GM10847 (cell line): ENCODE measurements around the gene ZNF576.
A peak's percentile ranks its signal among the peaks of the same experiment; 100 is the strongest.

Source experiments
- POLR2A ChIP-seq: IDR thresholded peaks from 2 replicates; pipeline ENCODE4 v1.6.1; 2011; ENCODE audit not compliant: insufficient read length; ENCODE audit errors: extremely low read depth

ZNF576 gene

DNA sequence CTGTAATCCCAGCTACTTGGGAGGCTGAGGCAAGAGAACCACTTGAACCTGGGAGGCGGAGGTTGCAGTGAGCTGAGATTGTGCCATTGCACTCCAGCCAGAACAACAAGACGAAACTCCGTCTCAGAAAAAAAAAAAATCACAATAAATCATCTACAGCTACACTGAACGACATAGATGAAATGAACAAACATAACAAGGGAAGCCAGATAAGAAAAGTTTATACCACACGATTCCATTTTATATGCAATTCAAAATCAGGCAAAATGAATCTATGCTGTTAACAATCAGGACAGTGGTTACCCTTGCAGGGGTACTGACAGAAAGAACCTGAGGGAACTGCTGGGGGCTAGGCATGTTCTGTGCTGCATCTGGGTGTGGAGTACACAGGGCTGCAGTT, 26.7 kb upstream of the ZNF576 start:
- no peak for TF ChIP-seq POLR2A

DNA sequence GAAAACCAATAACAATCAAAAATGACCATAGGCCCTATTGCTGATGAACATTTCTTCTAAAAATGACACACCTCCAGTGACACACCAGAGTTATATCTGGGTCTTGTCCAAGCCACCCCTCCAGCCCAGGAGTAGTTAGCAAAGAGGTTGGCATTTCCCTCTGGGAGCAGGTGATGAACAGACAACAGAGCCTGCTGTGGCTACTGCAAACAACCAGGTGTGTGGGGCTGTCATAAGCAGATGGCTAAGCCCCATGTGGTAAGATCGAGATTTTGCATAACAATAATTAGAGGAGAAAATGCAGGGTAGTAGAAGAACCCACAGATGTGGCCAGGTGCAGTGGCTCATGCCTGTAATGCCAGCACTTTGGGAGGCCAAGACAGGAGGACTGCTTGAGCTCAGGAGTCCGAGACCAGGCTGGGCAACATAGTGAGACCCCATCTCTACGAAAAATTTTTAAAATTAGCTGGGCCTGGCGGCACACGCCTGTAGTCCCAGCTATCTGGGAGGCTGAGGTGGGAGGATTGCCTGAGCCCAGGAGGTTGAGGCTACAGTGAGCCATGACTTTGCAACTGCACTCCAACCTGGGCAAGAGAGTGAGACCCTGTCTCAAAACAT, 26.1 kb upstream of the ZNF576 start:
- no peak for TF ChIP-seq POLR2A

DNA sequence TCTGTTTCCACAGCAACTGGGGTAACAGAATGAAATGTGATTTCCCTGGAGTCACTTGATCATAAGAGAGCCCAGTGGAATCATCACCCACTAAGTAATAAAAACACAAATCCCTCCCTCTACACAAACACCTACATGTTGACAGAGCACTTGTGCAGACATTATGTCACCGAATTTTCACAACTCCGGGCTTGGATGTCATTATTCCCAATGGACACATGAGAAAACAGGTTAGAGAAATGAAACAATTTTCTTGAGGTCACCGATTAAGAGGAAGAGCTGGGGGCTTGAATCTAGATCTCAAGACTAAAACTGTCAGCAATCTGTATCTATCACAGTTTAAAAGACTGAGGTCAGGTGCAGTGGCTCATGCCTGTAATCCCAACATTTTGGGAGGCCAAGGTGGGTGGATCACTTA, 24.2 kb upstream of the ZNF576 start:
- TF ChIP-seq POLR2A, result no peak

DNA sequence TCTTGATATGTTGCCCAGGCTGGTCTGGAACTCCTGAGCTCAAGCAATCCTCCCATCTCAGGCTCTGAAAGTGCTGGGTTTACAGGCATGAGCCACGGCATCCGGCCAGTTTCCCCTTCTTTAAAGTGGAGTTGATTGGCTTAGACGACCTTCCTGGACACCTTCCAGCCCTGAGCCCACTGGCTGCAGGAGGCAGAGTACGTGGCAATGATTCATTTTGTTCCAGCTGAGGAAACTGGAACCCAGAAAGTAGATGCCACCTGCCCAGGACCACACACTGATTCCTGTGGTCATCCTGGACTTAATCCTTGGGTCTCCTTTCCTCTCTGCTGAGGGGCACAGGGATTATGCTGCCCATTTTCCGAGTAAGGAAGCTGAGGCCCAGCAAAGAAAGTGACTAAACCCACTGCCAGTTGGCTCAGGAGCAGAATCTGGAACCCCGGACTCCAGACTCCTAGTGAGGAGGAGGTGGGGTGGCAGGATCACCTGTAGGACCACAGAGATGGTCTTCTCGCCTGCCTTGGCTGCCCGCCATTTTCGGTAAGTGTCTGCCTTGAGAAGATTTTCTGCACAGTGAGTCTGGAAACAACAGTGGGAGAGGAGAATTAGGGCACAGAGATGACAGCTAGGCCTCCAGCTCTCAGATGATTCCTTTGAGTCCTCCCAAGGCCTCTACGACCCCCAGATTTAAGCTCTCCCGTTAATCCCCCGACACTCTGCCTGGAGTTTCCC, 21.8 kb upstream of the ZNF576 start:
- TF ChIP-seq POLR2A, result no peak

DNA sequence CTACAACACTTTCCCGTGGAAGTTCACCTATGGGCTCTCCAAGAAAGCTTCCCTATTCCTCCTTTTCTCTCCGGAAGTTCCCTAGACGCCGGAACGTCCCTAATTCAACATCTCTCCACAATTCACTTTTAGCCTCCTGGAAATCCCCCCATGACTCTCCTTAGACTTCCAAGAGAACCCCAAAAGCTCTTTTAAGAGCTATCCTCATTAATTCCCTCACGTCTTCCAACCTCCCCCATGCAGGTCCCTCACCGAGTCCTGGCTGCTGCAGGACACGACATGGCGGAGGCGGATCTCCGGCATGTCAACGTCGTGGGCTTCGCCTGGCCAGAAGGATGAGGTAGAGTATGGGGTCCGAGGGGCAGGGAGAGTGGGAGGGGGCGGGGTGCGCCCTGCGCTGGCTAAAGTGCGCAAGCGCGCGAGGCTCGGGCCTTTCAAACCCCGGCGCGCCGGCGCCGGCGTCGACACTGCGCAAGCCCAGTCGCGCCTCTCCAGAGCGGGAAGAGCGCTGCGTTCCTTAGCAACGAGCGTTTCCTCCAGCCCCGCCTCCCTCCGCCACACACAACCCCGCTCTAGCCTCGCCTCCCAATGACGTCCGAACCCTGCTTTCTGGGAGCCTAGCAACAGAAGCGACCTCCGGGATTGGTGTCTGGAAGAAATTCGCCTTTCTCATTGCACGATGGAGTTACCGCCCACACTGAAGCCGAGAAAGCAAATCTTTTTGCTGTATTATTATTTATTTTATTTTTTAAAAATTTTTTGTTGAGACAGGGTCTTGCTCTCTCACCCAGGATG, 21.0 kb upstream of the ZNF576 start, which contains the start of the genes PINLYP and XRCC1:
Gene PINLYP, plus strand, starts transcription at position 646 of the 795 bp plus-strand sequence. CDS start 1,391 bp downstream, outside the sequence.
Gene XRCC1, minus strand, starts transcription at position 372 of the 795 bp plus-strand sequence. Its CDS starts 69 bp downstream, at position 303.
- TF ChIP-seq POLR2A, result peak; percentile 30

DNA sequence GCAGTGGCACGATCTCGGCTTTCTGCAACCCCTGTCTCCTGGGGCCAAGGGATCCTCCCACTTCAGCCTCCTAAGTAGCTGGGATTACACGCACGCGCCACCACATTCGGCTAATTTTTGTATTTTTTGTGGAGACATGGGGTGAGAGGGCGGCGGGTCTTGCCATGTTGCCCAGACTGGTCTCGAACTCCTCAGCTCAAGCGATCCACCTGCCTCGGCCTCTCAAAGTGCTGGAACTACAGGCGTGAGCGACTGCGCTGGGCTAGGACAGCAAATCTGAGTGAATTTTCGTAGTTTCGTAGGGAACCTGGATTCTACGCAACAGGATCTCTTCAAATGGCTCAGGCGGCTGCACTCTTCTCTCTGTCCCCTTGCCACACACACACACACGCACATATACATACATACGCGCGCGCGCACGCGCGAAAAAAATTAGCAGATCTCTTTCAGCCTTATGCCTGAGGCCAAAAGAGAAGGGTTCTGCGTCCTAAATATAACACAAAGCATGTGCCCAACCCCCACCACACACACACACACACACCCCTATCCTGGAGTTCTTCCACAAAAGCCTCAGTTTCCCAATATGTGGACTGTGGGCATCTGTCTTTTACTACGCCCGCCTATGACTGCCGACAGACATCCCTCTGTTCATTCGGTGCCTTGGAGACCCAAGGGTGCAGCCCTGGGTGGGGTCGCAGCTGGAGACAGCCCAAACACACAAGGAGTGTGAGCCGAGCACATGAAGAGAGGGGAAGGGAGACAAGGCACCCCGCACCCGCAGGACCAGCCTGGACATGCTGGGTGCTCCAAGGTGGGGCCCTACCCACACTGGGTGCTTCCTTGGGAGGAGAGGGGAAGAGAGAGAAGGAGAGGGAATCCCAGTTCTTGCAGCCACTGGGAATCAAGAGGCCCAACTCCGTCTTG, 20.2 kb upstream of the ZNF576 start:
- no peak for TF ChIP-seq POLR2A

DNA sequence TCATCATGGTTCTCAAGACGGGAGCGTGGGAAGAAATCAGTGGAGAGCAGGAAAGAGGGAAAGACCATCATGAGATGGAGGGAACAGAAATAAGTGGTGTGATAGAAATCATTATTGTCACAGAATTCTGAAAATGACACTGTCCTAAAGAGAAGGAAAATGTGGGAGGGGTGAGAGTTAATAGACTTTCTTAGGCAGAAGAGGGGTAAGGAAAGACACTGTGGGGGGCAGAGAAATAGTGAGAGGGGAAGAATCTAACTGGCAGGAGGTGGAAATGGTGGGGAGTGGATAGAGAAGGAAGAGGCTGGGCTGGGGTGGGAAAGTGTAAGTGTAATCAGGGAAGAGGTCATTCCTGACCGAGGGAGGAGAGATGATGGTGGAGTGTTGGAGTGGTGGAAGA, 17.6 kb upstream of the ZNF576 start:
- TF ChIP-seq POLR2A, result no peak

DNA sequence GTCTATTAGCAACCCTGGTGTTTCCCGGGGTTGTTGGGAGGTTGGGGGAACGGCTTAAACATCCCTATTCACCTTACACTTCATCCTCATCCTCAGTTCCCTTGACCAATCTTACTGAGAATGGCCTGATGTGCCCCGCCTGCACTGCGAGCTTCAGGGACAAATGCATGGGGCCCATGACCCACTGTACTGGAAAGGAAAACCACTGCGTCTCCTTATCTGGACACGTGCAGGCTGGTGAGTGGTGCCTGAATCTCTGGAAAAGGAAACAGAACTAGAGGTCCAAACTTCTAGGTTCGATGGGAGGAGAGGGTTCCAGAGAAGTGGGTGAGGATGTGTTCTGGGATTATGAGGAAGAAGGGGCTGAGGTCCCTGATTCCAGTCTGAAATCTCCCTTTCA, 14.9 kb upstream of the ZNF576 start:
- TF ChIP-seq POLR2A, result no peak

DNA sequence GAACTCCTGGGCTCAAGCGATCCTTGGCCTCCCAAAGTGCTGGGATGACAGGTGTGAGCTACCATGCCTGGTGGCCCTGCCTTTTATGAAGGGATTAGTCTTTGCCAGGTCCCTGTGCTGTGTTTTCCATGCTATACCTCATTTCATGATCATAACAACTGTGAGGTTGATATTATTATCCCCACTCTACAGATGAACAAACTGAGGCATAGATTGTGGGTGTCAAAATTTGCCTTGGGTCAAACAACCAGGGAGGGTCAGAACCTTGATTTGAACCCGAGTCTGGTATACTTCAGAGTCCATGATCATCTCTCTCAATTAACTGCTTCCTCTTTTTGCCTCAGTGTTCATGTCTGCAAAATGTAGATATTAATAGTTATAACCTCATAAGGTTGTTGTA, 13.9 kb upstream of the ZNF576 start:
- TF ChIP-seq POLR2A, result no peak

DNA sequence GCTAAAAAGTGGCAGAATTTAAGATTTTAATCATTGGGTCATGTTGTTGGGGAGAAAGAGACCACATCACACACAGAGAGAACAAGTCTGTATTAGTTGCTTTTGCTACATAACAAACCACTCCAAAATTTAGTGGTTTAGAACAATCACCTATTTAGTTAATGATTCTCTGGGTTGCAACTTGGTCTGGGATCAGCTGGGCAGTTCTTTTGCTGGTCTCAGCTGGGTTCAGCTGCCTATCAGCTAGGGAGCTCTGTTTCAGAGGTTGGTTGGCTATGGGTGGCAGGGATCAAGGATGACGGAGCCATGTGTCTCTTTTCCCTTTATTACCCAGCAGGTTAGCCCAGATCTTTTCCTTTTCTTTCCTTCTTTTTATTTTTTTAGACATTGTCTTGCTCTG, 11.9 kb upstream of the ZNF576 start:
- TF ChIP-seq POLR2A, result no peak

DNA sequence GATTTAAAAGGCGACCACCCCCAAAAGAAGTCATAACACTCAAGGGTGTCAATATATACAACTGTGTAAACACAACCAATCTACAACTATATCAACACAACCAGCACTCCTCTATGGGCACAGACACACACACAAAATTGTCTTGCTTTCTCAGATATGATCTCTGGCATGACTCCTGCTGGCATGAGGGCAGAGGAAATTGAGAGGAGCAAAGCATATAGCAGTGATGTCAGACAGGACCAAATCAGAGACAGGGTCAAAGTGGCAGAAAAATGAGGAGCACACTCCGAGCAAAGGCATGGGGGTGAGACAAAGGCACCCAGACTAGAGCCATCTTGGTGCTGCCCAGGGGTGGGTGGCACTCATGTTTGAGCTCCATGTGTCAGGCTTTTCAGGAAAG, 10.0 kb upstream of the ZNF576 start:
- TF ChIP-seq POLR2A, result no peak

DNA sequence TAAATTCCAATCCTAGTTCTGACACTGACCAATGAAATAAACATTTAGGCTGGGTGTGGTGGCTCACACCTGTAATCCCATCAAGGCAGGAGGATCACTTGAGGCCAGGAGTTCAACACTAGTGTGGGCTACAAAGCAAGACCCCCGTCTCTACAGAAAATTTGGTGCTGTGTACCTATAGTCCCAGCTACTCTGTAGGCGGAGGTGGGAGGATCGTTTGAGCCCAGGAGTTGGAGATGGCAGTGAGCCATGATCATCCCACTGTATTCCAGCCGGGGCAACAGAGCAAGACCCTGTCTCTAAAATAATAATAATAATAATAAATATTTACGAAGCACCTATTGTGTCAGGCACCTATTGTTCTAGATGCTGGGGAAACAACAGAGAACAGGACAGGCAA, 7.1 kb upstream of the ZNF576 start:
- TF ChIP-seq POLR2A, result no peak

DNA sequence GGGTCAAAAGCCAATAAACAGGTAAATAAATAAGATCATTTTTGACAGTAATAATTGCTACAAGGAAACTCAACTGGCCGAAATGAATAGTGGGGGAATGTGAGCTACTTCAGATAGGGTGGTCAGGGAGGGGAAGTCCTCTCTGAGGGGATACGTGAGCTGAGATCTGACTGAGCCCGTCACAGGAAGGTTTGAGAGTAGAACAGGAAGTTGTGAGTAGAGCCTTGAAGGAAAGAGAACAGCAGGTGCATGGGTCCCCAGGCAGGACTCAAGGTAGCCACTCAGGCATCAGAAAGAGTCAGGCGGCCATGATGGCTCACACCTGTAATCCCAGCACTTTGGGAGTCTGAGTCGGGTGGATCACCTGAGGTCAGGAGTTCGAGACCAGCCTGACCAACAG, 6.7 kb upstream of the ZNF576 start:
- TF ChIP-seq POLR2A, result no peak

DNA sequence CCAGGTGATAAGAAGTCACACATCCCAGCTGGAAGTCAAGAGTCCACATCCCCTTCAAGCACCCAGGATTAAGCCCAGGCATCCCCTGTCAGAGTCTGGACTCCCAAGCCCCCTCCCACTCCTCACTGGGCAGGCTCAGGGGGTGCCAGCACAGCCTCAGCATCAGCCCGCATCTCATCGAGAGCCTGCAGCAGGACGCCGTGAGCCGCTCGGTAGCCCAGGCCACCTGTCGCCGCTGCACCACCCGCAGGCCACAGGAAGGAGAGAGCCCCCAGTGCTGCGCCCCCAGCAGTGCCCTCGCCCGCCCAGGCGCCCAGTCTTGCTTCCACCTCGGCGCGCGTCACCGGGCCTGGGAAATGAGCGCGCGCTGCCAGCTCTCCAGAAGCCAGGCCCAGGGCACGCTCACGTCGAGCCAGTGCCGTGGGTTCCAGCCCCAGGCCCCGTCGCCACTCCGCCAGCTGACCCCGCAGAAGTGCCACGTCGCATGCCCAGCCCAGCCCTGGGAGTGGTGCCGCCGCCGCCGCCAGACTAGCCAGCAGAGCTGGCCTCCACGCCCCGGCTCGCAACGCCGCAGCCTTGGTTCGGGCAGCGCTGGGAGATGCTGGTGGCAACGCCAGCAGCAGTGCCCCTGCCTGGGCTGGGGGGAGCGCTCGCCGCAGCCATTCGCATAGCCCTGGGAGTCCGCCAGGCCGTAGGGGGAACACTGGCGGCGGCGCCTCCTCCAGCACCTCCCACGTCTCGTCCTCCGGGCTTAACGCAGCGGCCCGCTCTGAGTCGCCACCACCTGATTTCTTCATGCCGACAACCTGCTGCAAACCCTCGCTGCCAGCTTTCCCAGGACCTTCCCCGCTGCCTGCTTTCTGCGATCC, 4.3 kb upstream of the ZNF576 start:
- no peak for TF ChIP-seq POLR2A
